Spleen (tissue), 11 donors: ENCODE results near the gene PNMA8C. TPM values are rescaled to one million over a fixed set of nuclear protein-coding genes. Genes with fewer than 3 reads are reported as not detected.
"Not testable (repeated sequence)": the region's sequence is repeated elsewhere in the genome, so short reads cannot be mapped to it uniquely, and the experiment has no call there.

Source experiments
- DNase-seq: peaks from one replicate; pipeline ENCODE4 v3.0.0-alpha.2; 2020
- H3K27ac ChIP-seq, 8 donors: fragments of 200-600 bp; sonication (generic) in 7 of 8; 1 replicate in 4 of 8; 2 replicates in 4 of 8; pipeline versions ENCODE4 v1.5.0 to v1.8.0; 2016 to 2021; ENCODE audit warnings: inconsistent platforms in 4 of 8, mild to moderate bottlenecking in 4 of 8, moderate library complexity in 1 of 8
- H3K27me3 ChIP-seq, 7 donors: fragments of 200-600 bp; sonication (generic) in 6 of 7; replicated peaks in 1 of 7; 1 replicate in 4 of 7; 2 replicates in 3 of 7; pipeline versions ENCODE4 v1.5.0 to v1.8.0; 2016 to 2021; ENCODE audit warnings: inconsistent platforms in 3 of 7, mild to moderate bottlenecking in 1 of 7
- H3K36me3 ChIP-seq, 6 donors: fragments of 200-600 bp; sonication (generic) in 5 of 6; 1 replicate in 4 of 6; 2 replicates in 2 of 6; pipeline versions ENCODE4 v1.5.0 to v1.8.0; 2016 to 2021; ENCODE audit warnings: inconsistent platforms in 2 of 6
- H3K4me1 ChIP-seq, 6 donors: fragments of 200-600 bp; sonication (generic) in 5 of 6; 1 replicate in 3 of 6; 2 replicates in 3 of 6; pipeline versions ENCODE4 v1.5.0 to v1.8.0; 2016 to 2021; ENCODE audit warnings: inconsistent platforms in 3 of 6
- H3K4me3 ChIP-seq, 8 donors: fragments of 200-600 bp; sonication (generic) in 7 of 8; 1 replicate in 4 of 8; 2 replicates in 4 of 8; pipeline versions ENCODE4 v1.5.0 to v1.8.0; 2016 to 2021; ENCODE audit warnings: inconsistent platforms in 4 of 8, mild to moderate bottlenecking in 4 of 8, moderate library complexity in 2 of 8
- H3K9me3 ChIP-seq, 8 donors: fragments of 200-600 bp; sonication (generic) in 7 of 8; 1 replicate in 4 of 8; 2 replicates in 4 of 8; pipeline versions ENCODE4 v1.5.0 to v1.8.0; 2016 to 2021; ENCODE audit warnings: inconsistent platforms in 4 of 8
- CTCF ChIP-seq, 11 experiments: fragments of 200-600 bp in 7 of 11; fragments of 450-650 bp in 4 of 11; sonication (generic) in 4 of 11; IDR thresholded peaks in 8 of 11; conservative IDR thresholded peaks in 3 of 11; 1 replicate in 7 of 11; 2 replicates in 4 of 11; pipeline versions ENCODE4 v1.4.0 to v1.8.0; 2016 to 2021; ENCODE audit warnings: antibody characterized with exemption in 11 of 11, inconsistent platforms in 4 of 11, mild to moderate bottlenecking in 1 of 11
- POLR2A ChIP-seq, 3 donors: fragments of 450-650 bp; IDR thresholded peaks; one replicate each; pipeline ENCODE4 v1.5.1; 2017; ENCODE audit warnings: antibody characterized with exemption in 3 of 3, mild to moderate bottlenecking in 1 of 3
- POLR2AphosphoS5 ChIP-seq, 3 donors: sonication (generic); formaldehyde crosslinking; IDR thresholded peaks; one replicate each; pipeline ENCODE4 v1.5.1; 2017; ENCODE audit warnings: antibody characterized with exemption in 3 of 3
- WGBS, 5 donors: extraction: QIAGEN DNeasy Blood & Tissue Kit in 3 of 5; methylation state at CpG; one replicate each; pipeline versions ENCODE4 v1.1.5 to v1.1.7; 2013 to 2018; 5-methylcytosine and 5-hydroxymethylcytosine counted together
- intact Hi-C: fragments of 100-400 bp; cut with DNase I; formaldehyde crosslinking; loops from one replicate; pipeline ENCODE4 v1.15.0; 2023; ENCODE audit warnings: low total_unique reads
- polyA plus RNA-seq, 3 donors: library from polyadenylated mRNA; stranded (reverse); fragments of 200-250 nt; gene quantifications; one replicate each; pipeline ENCODE4 v1.2.1, GENCODE V29; 2013
- total RNA-seq, 7 donors: library from RNA; depleted of rRNA in 3 of 7; stranded (reverse); fragments of >200 nt in 3 of 7; fragmentation: NEBNext Ultra II Directional in 4 of 7; extraction: Animal tissue kit (Norgen Biotek cat#: 25700) in 4 of 7; gene quantifications; one replicate each; pipeline versions ENCODE4 v1.1.0 to v1.2.1, GENCODE V29; 2016 to 2021
- donor health status: healthy with polysubstance abuse.
- donor health status: DM: no; HTN: no; CAD: no; lungs with moderate emphysema.
- donor health status: DM: no; HTN: no; CAD: no.
- donor health status: Bipolar disorder and iron deficiency.
- donor health status: healthy.
- donor health status: DM: no; HTN: no; CAD: no.
- donor health status: DM: yes; HTN: yes; CAD: no.

The PNMA8C gene
- total and polyA plus RNA-seq, 10 donors: 0.03 TPM; not detected in 9

GRCh38 chr19:46415804-46416709, 12.7 kb downstream of the PNMA8C start:
- H3K4me1 ChIP-seq: peaks cover 3 to 43% (median 25%) of the 10 kb centered on the region in 6 donors
- peaks cover 0 to 82% (median 37%) of the 10 kb centered on the region in 7 donors for H3K27me3 ChIP-seq
- 26 to 35% (median 29%) methylated on average over 43 to 53 of the region's 53 CpGs for WGBS, 5 donors
- H3K4me3 ChIP-seq: peak overlapping the region in 6 of 8 donors; percentile 6 to 53 (median 14)
- H3K36me3 ChIP-seq, intact Hi-C loops, H3K9me3 ChIP-seq: not testable (repeated sequence)
- DNase-seq: peak; percentile 83
- peak overlapping the region in 5 of 8 donors; percentile 7 to 56 (median 17) for H3K27ac ChIP-seq
- TF ChIP-seq POLR2AphosphoS5 (IDR thresholded peaks at IDR 0.05): peak in 2 of 3 donors; percentile 55

- H3K36me3 ChIP-seq, H3K27ac ChIP-seq, intact Hi-C loops, H3K9me3 ChIP-seq, H3K4me3 ChIP-seq: not testable (repeated sequence)
- H3K4me1 ChIP-seq: peaks cover 3 to 46% (median 26%) of the 10 kb centered on the region in 6 donors
- peak; percentile 7 for DNase-seq
- H3K27me3 ChIP-seq: peaks cover 0 to 85% (median 37%) of the 10 kb centered on the region in 7 donors
- WGBS, 5 donors: 93 to 98% (median 96%) methylated on average over 22 of the region's 22 CpGs
Observed at GRCh38 chr19:46414899-46415298, 13.8 kb downstream of the PNMA8C start.

GRCh38 chr19:46413262-46414031, 15.3 kb downstream of the PNMA8C start, which contains the start of gene CCDC8:
CCDC8 (minus strand) TSS chr19:46413564; CDS start chr19:46412810, 754 bp downstream.
- H3K36me3 ChIP-seq: no peaks in the 10 kb centered on the region
- peaks cover 3 to 50% (median 26%) of the 10 kb centered on the region in 6 donors for H3K4me1 ChIP-seq
- intact Hi-C loops: no loop called here
- H3K27me3 ChIP-seq: peaks cover 0 to 90% (median 41%) of the 10 kb centered on the region in 7 donors
- peak within 1 kb of the TSS; percentile 15 to 61 (median 28) for H3K4me3 ChIP-seq
- DNase-seq: no peak
- no peaks in the 10 kb centered on the region for H3K9me3 ChIP-seq
- TF ChIP-seq POLR2AphosphoS5 (IDR thresholded peaks at IDR 0.05) (peak; percentile 15 to 81 (median 81)), POLR2A (IDR thresholded peaks at IDR 0.05) (no peak), CTCF (IDR thresholded peaks at IDR 0.05 in 8 of 11, conservative IDR thresholded peaks at IDR 0.05 in 3 of 11) (no peak)
- 16 to 35% (median 17%) methylated on average over 24 to 46 of the region's 46 CpGs for WGBS, 5 donors
- H3K27ac ChIP-seq: peak within 1 kb of the TSS in 5 of 8 donors; percentile 6 to 51 (median 43)

- Histone ChIP-seq H3K27me3 (peaks cover 0 to 97% (median 42%) of the 10 kb centered on the region in 7 donors), H3K36me3 (no peaks in the 10 kb centered on the region), H3K27ac (peak overlapping the region in 5 of 8 donors; percentile 6 to 51 (median 43)), H3K4me1 (peaks cover 3 to 53% (median 26%) of the 10 kb centered on the region in 6 donors), H3K4me3 (peak overlapping the region in 7 of 8 donors; percentile 15 to 61 (median 28)), H3K9me3 (no peaks in the 10 kb centered on the region)
- TF ChIP-seq CTCF (IDR thresholded peaks at IDR 0.05 in 8 of 11, conservative IDR thresholded peaks at IDR 0.05 in 3 of 11) (no peak), POLR2AphosphoS5 (IDR thresholded peaks at IDR 0.05) (no peak), POLR2A (IDR thresholded peaks at IDR 0.05) (no peak)
- DNase-seq: no peak
- intact Hi-C loops: no loop called here
- 8 to 32% (median 16%) methylated on average over 17 to 29 of the region's 29 CpGs for WGBS, 5 donors
Observed at GRCh38 chr19:46412650-46413261, 16.0 kb downstream of the PNMA8C start.
